SK-N-SH treated with all-trans-retinoic acid at 6 μM for 48 hours (cell line): ENCODE results near the gene CDH4.

Source experiments
- ARNTL ChIP-seq: fragments of 450-650 bp; formaldehyde crosslinking; IDR thresholded peaks from 2 replicates; pipeline ENCODE4 v1.5.0; 2020; ENCODE audit warnings: low read depth, mild to moderate bottlenecking, moderate library complexity, borderline replicate concordance
- CREB5 ChIP-seq: fragments of 250-450 bp; sonication (Bioruptor Pico); IDR thresholded peaks from 2 replicates; pipeline ENCODE4 v1.5.1; 2020; ENCODE audit warnings: low read depth, mild to moderate bottlenecking, moderate library complexity
- CSDC2 ChIP-seq: fragments of 250-450 bp; sonication (Bioruptor Pico); IDR thresholded peaks from 2 replicates; pipeline ENCODE4 v1.5.0; 2020; ENCODE audit warnings: mild to moderate bottlenecking, moderate library complexity
- ESRRG ChIP-seq: fragments of 250-450 bp; sonication (Bioruptor Pico); IDR thresholded peaks from 2 replicates; pipeline ENCODE4 v1.6.1; 2021; ENCODE audit warnings: mild to moderate bottlenecking
- GLIS3 ChIP-seq: fragments of 250-450 bp; sonication (Bioruptor Pico); IDR thresholded peaks from 2 replicates; pipeline ENCODE4 v1.5.0; 2020; ENCODE audit warnings: mild to moderate bottlenecking, moderate library complexity
- PATZ1 ChIP-seq: fragments of 250-450 bp; sonication (Bioruptor Pico); IDR thresholded peaks from 2 replicates; pipeline ENCODE4 v1.8.0; 2020; ENCODE audit warnings: mild to moderate bottlenecking, moderate library complexity, borderline replicate concordance
- POU6F1 ChIP-seq: fragments of 250-450 bp; sonication (Bioruptor Pico); IDR thresholded peaks from 2 replicates; pipeline ENCODE4 v1.8.0; 2021; ENCODE audit warnings: low read depth, mild to moderate bottlenecking, moderate library complexity, borderline replicate concordance
- PPARA ChIP-seq: fragments of 250-450 bp; sonication (Bioruptor Pico); IDR thresholded peaks from 2 replicates; pipeline ENCODE4 v1.5.0; 2020; ENCODE audit warnings: mild to moderate bottlenecking, borderline replicate concordance
- RARB ChIP-seq: fragments of 250-450 bp; sonication (Bioruptor Pico); IDR thresholded peaks from 2 replicates; pipeline ENCODE4 v1.8.0; 2021; ENCODE audit warnings: mild to moderate bottlenecking, moderate library complexity
- TOX ChIP-seq: fragments of 250-450 bp; sonication (Bioruptor Pico); IDR thresholded peaks from 2 replicates; pipeline ENCODE4 v1.8.0; 2021; ENCODE audit warnings: mild to moderate bottlenecking, moderate library complexity, borderline replicate concordance
- ZFP30 ChIP-seq: fragments of 450-650 bp; formaldehyde crosslinking; IDR thresholded peaks from 2 replicates; pipeline ENCODE4 v1.5.0; 2022; ENCODE audit warnings: mild to moderate bottlenecking, moderate library complexity

GRCh38 chr20:61951695-61952533 is 699.9 kb downstream of the CDH4 start:
- TF ChIP-seq PATZ1 (CRISPR knock-in tag), result no peak
- TF ChIP-seq PPARA (CRISPR knock-in tag), result no peak
- TF ChIP-seq CREB5 (CRISPR knock-in tag), result no peak
- no peak for TF ChIP-seq POU6F1 (CRISPR knock-in tag)
- no peak for TF ChIP-seq GLIS3 (CRISPR knock-in tag)
- TF ChIP-seq ZFP30, result no peak
- no peak for TF ChIP-seq RARB (CRISPR knock-in tag)
- TF ChIP-seq CSDC2 (CRISPR knock-in tag), result no peak
- no peak for TF ChIP-seq ESRRG (CRISPR knock-in tag)
- TF ChIP-seq TOX (CRISPR knock-in tag), result no peak
- TF ChIP-seq ARNTL (CRISPR knock-in tag), result no peak
